HG02973 (cell line): ENCODE results near the gene FBN1.

Experiments used
- ATAC-seq: cut with Tn5 transposase; IDR thresholded peaks from one replicate; pipeline ENCODE4 v1.9.1; 2021; ENCODE audit warnings: moderate library complexity; ENCODE audit not compliant: unreplicated experiment

FBN1 gene

DNA sequence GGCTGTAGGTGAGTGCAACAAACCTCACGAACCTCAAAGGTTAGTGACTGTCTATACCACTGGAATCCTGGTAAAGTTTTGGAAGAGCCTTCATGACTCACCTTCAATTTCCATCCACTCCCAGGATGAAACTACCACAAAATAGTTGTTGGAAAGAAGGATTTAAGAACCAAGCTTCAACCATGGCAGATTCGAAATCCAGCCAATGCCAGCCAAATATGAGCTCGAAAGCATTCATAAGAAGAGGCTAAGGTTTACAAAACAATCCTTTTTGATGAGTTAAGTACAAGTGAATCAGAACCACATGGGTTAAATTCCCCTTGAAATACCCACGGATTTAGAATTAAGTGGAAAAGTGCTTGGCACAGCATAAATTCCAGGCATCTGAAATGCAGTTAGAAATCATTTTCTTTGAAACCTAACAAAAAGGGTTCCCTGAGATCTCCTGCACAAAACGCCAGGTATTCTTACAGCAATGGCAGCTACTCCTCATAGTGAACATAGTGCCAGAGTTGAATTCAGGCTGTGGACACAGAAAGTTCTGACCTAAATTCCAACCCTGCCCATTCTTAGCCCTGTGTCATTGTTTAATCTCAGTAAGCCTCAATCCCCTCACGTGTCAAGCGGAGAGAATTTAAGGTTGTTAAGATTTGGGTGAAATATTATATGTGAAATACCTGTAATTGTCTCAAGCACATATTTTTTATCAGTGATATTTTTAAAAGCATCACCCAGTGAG is 89.2 kb downstream of the FBN1 start:
- ATAC-seq = no peak

DNA sequence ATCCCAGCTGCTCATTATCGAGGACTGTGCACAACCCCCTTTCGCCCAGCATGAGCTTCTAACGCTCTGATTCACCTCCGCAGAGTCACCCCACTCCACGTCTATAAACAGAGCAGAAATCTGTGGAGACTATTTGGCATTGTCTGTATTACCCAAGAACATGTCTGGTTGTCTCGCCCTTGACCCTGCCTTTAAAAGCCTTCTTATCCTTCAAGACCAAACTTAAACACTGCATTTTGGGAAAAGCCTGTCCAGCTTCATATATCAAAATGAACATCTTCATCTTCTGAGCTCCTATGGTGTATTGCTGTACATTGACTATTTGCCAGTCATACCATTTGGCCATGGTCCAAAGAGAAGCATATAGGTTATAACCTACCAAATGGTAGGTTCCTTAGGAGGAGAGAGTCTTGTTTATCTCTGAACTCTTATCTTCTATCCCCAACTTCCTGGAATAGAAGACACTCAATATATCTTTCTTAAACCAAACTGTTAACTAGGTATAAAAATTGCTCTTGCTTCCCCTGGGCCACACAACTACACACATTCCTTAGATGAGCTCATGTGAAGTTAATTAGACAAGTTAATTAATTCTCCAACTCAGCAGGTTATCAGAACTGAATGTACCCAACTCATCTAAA is 90.1 kb downstream of the FBN1 start:
- no peak for ATAC-seq

DNA sequence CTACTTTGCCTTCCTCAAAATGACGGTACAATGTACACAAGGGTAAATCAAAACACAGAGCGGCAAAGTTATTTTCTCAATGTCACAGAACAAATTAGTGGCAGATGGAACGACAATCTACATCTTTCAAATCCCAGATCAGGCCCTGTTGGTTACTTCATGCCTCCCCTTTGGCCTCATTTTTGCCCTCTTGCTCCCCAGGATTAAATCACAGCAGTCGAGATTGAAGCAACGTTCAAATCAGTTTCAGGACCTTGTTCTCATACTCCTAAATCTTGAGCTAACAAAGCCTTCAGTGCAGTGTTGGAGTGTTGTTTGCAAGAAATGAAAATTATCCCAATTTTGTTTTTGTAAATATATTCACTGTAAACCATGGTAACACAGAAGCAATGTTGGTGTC is 91.4 kb downstream of the FBN1 start:
- no peak for ATAC-seq

DNA sequence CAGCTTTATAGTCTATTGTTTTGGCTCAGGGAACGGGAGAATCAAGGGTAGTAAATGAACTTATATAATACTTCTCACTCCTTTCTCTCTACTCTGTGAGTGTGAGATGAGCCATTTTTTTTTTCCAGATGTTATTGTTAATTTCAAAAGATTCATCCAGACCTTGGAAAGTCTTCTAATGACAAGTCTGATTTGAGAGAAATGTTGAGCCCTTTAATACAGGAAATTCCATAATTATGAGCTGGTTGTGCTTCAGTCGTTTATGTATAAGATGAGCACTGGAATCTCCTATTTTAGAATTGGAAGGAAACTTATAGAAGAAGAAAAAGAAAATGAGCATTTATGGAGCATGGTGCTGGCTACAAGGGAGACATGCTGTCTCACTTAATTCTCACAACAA is 92.0 kb downstream of the FBN1 start:
- ATAC-seq = no peak

DNA sequence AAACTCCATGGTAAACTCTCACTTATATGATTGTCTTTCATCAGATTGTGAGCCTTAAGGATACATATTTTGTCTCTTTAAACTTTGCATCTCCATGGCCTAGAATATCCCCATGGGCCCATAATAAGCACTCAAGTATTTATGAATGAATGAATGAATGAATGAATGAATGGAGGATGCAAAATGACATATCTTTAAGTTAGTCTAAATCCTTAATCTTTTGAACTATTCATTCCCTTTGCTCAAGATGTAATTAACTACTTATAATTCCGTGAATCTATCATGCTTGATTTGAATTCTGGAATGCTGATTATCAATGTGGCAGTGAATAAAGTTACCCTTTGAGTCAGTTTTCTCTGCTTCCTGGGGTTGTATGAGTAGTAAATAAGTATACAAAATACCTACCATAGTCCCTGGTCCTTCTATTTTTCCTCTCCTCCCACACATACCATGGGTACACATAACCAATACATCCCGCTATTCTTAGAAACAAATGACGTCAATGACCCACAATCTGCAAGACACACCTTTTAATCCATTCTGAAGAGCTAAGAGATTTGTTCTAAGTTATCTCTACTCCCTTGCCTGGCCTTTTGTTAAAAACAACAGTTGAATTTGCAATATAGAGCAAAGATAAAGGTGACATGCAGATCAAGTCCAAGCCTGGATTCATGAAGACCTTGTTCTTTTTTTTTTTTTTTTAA is 94.5 kb downstream of the FBN1 start:
- no peak for ATAC-seq

DNA sequence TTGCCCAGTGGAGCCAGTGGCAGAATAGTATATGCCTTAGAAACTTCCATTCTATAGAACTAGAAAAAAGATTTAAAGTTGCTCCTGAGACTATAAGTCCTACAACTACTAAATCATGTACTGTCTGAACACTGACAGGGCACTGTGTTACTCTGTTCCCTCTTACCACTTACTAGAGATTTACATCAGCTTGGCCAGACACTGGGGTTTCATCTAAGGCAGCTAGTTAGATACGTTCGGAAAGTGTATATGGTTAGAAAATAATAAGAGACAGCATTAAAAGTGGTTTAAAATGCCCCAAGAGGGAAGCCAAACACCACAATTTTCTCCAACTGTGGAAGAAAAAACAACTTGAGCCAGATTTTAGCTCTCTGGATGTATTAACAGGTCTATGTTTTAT is 97.1 kb downstream of the FBN1 start:
- ATAC-seq = no peak

DNA sequence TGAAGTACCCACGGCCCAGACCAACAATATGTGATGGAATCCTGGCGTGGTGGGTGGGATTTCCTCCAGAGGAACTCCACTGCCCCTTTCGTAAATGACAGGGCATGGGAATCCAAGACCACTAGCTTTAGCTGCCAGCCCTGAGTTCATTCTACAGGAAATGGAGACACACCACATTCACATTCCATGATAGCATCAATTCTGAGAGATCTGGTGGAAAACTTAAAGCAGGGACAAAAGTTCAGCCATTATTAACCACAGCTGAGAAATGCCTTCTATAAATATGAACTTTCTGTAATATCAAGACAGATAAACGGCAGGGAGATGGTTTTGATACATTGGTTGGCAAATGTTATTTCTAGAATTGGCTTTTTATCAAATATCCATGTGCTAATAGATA is 98.2 kb downstream of the FBN1 start:
- no peak for ATAC-seq

DNA sequence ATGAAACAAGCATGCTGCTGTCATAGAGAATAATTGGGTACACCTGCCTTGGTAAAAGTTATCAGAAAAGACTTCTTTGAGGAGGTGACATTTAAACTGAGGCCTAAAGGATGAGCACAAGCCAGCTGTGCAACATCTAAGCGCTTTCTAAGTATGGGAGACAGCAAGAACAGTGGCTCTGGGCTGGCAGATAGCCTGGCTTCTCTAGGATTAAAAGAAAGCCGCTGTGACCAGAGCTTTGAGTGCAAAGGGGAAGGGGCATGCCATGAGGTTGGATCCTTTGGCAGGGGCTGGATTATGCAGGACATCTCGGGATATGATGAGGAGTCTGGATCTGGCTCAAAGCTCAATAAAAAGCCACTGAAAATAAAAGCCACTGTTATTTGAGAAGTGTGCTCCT is 99.2 kb downstream of the FBN1 start:
- ATAC-seq = no peak

DNA sequence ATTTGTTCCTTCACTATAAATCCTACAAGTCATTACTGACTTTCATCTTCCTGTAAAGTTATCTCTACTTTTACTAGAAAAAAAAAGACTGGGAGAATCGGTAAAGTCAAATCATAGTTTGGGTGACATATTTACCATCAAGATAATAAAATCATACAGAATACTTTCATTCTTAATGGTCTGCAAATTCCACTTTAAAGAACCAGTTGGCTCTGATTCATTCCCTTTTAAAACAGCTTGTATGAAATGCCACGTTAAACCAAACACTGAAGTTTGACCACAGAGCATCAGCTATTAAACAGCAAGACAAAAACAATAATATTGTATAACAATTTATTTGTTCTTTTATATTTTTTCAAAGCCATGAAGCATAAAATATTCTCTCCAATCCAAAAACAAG is 100.7 kb downstream of the FBN1 start:
- no peak for ATAC-seq

DNA sequence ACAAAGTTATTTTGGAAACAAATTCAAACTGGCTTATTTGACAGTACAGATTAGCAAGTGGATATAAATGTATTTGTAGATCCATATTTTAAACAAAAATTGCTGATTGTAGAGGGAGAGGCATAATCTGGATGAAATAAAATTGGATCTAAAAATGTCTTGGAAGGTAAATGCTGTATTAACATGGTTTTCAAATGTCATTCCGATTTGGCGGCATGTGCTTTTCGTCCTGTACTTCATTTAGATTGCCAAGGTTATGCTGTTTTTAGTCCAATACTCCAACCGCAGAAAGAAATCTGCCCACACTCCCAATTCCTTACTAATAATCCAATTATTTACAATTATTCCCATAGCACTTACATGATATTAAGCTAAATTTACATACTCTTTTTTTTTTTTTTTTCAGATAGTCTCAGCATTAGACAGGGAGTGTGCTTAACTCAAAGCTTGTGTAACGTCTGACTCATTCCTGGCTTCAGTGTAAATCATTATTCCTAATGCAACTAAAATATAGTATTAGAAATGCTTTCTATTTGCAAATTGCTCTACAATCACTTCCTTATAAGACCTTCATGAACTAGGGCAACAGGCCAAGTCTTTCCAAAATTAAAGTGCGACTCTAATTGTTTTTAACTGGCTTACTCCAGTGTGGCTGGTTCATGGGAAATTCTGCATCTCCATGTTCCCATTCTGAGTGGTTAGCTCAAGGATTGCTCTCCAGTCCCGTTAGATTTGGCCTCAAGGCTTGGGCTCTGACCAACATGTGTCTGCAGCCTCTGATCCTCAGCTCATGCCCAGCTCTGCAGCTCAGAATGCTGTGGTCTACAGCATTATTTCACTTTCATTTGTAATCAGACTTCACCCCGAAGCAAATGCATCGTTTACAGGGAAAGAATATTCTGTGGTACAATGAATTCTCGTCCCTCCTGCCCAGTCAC is 103.9 kb downstream of the FBN1 start:
- ATAC-seq = peak; percentile 78

DNA sequence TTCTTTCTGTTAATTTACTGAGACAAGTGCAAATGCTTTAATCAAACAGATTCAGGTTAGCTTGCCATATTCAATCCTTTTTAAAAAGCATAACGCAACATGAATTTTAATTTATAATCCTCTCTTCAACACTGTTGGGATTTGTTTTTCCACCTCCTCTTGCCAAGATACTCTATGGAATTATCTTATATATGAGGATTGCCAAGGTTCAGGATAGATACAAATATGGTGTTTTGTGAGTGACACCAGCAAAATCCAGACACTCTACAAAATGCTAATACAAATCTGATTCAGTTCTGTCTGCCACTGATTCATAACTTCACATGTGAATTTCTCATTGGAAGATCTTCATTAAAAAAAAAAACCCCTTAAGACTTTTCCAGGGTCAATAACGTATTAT is 104.8 kb downstream of the FBN1 start:
- no peak for ATAC-seq

DNA sequence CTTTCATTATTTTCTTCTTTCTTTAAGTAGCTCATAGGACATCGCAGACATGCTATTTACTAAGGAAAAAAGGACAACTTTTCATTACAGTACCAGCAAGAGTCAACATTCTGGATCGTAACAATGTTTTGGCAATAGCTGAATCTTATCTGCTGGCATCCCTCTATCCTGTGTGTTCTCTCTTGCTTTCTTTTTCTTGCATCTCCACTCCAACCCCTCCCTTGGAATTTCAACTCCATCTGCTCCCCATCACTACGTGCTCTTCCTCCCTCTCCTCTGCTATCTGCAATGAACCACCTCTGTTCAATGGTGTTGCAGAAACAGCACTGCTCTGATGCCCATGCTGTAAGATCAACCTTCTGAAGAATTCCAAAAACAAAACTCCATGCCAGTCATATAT is 106.6 kb downstream of the FBN1 start:
- no peak for ATAC-seq

DNA sequence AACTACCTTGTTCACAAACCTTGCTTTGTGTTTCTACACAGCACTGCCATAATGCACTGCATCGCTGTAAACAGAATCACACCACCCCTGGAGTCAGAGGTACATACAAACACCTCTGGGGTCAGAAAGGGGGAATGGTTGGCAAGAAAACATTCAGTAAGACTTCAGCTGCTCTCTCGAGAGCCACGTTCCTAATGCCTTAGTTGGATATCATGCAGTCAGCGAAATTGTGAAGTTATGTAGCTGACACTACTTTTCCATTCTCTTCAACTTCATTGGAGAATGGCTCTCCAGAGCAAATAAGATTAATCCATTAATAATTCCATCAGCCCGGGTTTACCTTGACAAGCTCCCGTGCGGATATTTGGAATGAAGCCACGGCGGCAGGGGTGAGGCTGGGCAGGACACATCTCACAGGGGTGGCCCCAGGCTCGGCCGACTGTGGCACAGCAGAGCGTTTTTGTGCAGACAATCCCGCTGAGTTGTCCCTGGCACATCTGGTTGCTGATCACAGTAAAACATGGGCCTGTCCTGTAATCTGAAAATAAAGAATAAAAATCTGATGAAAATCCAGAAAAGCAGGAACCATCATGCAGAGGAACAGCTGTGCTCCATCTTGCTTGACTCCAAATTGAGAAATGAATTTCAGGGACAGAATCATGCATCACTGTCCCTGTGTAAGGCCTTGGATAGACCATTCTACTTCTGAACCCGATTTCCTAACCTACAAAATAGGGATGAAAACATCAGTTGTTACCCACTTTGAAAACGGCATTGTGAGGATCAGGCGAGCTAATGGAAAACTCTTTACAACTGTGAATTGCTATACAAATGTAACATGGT is 108.0 kb downstream of the FBN1 start:
- no peak for ATAC-seq

DNA sequence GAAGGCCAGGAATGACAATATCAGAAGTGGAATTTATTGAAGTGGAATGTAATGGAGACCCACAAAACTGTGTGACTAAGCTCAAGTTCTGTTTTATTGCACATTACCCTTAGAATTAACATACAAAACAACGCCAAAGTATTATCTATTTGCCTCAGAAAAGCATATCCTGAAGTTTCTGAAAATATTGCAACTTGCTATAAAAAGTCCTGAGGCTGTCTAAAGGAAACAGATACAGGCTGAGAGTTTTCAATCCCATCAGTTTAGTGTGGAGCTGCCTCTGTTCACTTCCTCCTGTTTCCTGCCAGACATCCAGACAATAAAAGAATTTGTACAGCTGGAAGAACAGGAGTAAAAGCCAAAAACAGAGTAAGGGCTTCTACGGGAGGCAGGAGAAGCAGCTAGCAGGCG is 108.8 kb downstream of the FBN1 start:
- ATAC-seq = no peak

DNA sequence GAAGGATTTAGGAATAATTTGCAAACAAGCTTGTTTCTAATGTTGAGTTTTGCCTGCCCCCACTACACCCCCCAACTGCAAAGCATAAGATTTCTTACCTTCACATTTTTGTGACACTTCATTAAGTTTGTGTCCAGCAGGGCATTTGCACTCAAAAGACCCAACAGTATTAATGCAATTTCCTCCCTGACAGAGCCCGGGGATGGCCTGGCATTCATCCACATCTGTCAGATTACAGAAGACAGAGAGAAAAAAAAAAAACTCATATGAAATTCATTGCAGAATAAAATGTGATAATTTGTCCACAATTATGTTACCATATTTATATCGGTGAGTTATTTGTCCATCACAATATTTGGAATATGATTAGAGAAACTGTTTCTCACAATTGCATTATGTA is 111.5 kb downstream of the FBN1 start:
- no peak for ATAC-seq

DNA sequence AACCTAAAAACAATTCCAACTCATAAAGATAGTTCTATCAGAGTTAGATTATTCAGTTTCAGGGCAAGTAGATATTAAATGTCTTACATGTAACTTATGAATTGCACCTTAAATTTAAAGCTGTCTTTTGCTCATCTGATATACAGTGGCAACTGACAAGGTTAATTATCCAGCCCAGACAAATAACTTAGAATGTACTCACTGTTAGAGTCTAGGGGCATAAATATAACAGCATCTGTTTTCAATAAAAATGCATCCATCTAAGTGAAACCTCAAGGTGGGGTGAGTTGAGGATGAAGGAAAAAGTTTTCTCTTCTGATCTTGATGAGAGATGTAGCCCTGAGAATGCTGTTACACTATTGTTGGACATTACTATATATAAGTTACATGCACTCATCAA is 112.6 kb downstream of the FBN1 start:
- no peak for ATAC-seq

DNA sequence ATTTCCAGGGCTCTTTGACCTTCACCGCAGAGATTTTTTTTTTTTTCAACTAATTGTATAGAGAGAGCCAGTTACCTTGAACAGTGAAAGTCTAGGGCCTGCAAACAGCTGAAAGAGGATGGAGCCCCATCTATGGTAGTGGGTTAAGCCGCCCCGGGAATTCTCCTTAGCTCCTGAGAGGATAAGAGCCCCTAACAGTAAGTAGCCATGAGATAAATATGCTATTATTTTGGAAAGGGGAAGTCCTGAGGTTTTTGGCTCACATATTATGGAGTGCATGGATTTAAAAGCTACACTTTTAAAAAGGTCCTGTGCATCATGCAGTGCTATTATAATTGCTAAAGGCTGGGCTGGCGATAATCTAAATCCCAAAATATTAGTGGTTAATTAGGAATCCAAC is 115.0 kb downstream of the FBN1 start:
- ATAC-seq = no peak

DNA sequence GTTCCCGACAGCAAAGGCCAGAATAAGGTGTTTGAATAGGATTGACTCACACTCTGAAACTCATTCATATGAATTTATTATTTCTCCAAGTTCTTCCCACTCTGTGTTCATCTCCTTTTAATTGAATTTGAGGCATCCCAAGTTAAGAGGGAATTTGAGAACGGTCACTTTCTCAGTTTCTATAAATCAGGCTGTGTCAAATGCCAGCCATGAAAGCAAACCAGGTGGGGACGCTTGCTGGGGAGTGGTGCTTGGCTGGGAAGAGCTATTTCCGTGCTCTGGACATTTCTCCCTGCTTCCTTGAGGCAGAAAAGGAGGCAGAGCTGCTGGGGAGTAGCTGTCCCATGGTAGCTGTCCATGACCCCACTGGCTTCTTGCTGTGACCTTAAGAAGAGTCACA is 116.6 kb downstream of the FBN1 start:
- ATAC-seq = no peak

DNA sequence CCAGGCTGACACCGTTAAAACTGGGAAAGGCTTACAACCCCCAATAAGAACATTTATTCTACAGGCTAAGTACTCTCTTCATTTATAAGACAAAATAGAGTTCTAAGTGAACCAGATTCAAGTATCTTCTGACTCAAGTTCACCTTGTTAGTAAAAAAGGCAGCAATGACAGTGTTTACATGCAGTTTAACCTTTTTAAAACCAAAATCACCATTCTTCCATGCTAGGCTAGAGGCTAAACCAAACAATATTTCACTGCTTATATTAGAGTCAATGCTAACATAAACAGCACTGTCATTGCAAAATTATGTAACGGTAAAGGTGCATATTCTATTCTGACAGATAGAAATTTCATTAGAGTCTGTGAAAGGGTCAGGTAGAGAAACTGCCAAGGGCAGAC is 118.0 kb downstream of the FBN1 start:
- ATAC-seq = no peak

DNA sequence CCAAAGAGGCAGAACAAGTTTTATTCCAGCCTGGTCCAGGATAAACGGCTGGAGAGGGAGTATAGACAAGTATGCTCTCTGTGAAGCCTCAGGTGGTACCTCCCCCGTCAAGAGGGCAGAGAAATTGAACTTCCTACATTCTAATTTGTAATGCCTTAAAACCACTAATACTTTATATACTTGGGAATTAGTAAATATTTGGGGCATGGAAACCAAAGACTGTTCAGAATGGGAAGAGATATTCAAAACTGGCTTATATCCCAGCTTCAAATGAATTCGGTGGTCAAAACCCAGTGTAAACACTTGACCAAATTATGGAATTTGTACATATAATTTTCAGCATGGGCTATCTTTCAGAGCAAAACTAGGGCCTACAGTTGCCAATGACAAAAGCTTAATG is 122.6 kb downstream of the FBN1 start:
- no peak for ATAC-seq
